GM23248 (cell line): ENCODE results near the gene ZMIZ1.

Experiments used
- EZH2 ChIP-seq: fragments of 200-600 bp; sonication (generic); IDR thresholded peaks from 2 replicates; pipeline ENCODE4 v1.6.1; 2018; ENCODE audit warnings: antibody characterized with exemption, mild to moderate bottlenecking; ENCODE audit not compliant: insufficient read depth, poor library complexity, severe bottlenecking
- EZH2phosphoT487 ChIP-seq: fragments of 200-600 bp; sonication (generic); IDR thresholded peaks from 2 replicates; pipeline ENCODE4 v1.6.1; 2018; ENCODE audit warnings: antibody characterized with exemption, moderate library complexity, mild to moderate bottlenecking, low read depth; ENCODE audit not compliant: insufficient read depth

DNA sequence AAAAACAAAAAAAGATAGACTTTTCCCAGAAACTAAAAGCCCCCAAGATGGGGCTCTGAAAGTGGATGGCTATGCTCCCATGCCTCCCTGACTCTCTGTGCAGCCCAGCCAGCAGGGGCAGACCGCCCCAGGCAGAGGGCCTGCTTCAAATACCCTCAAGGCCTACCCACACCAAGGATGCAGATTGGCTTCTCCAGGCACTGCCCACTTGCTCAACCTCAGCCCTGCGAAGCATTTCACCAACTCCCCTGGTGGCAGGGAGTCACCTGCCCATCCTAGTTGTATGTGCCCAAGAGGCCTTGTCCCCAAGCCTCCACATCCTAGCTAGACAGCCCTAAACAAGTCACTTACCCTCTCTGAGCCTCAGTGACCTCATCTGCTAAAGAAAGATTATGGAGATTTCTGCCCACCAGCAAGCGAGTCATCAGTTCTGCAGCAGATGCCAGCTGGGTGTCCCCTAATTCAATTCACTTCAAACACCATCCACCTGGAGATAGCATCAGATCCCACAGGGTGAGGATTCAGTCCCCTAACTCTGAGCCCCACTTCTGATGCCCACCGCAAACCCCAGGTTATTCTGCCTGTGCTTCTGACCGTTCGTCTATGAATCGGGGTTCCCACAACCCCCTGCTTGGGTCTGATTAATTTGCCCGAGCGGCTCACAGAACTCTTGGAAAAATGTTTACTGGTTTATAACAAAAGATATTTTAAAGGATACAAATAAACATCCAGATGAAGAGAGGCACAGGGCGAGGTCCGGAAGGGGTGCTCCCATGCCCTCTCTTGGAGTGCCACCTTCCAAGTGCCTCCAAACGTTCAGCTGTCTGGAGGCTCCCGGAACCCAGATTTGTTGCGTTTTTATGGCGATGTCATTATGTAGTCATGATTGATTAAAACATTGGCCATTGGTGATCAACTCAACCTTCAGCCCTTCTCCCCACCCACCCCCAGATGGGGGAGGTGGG lies 18.6 kb upstream of the ZMIZ1 start:
- TF ChIP-seq EZH2 (no peak), EZH2phosphoT487 (no peak)
